ENCODE data around the gene DMC1. TPM values are rescaled to one million over a fixed set of nuclear protein-coding genes. Genes with fewer than 3 reads are reported as not detected.

The DMC1 gene
- total RNA-seq, 1 experiment from 2014 or later: 3.2 TPM

- H3K27ac ChIP-seq (ENCODE audit: low read length): no peak overlapping the region
- DNase-seq (ENCODE audit: low read depth, low spot score) (no peak), ATAC-seq (no peak)
- no peaks in the 10 kb centered on the region; the same call in 1 of the 2 replicates for H3K4me1 ChIP-seq (ENCODE audit: control insufficient read depth, insufficient read depth, low read length)
- intact Hi-C loops (cut with micrococcal nuclease; ENCODE audit: unreplicated experiment): no loop called here
- ChIA-PET CTCF (no interaction called here), POLR2A (interaction anchor here (0.6 to 0.7 kb wide), 2 partner anchors 103 to 423 kb away, joined by 3 to 4 read pairs; no protein-coding TSS in a partner anchor)
- no peaks in the 10 kb centered on the region for H3K9me3 ChIP-seq (ENCODE audit: control insufficient read depth, insufficient read depth, low read depth, low read length)
- no TSS peak for BruUV-seq (replicated peaks)
- no peak overlapping the region for H3K4me3 ChIP-seq (ENCODE audit: low read depth in 2 of 2, low read length in 2 of 2)
- in situ Hi-C loops (cut with HindIII; ENCODE audit: low pct_unique_long_range_greater_than_20kb, low sequenced_read_pairs): no loop called here
- H3K27me3 ChIP-seq (ENCODE audit: control insufficient read depth, insufficient read depth, low read length): no peaks in the 10 kb centered on the region
- peaks cover 72% of the 10 kb centered on the region for H3K36me3 ChIP-seq (ENCODE audit: control insufficient read depth, insufficient read depth, low read length)
- TF ChIP-seq POLR2AphosphoS5 (IDR thresholded peaks at IDR 0.05; ENCODE audit: low read depth, low read length) (no peak), CTCF (IDR thresholded peaks at IDR 0.05) (no peak), REST (IDR thresholded peaks at IDR 0.05; ENCODE audit: insufficient read depth in 1 of 2, low read depth in 2 of 2, low read length in 1 of 2) (no peak), TCF7L2 (IDR thresholded peaks at IDR 0.05; ENCODE audit: low read depth, low read length) (no peak), SIN3A (IDR thresholded peaks at IDR 0.05; ENCODE audit: borderline replicate concordance, insufficient read depth, low read depth, low read length) (no peak)
Measured at GRCh38 chr22:38494939-38495338, 75.0 kb downstream of the DMC1 start.

GRCh38 chr22:38494498-38494897, 75.5 kb downstream of the DMC1 start:
- no peak for DNase-seq (ENCODE audit: low read depth, low spot score)
- ChIA-PET POLR2A (interaction anchor here (0.6 to 0.7 kb wide), 2 partner anchors 104 to 423 kb away, joined by 3 to 4 read pairs; no protein-coding TSS in a partner anchor), CTCF (no interaction called here)
- ATAC-seq: no peak
- Histone ChIP-seq H3K27me3 (ENCODE audit: control insufficient read depth, insufficient read depth, low read length) (no peaks in the 10 kb centered on the region), H3K9me3 (ENCODE audit: control insufficient read depth, insufficient read depth, low read depth, low read length) (no peaks in the 10 kb centered on the region), H3K4me3 (ENCODE audit: low read depth in 2 of 2, low read length in 2 of 2) (no peak overlapping the region), H3K4me1 (ENCODE audit: control insufficient read depth, insufficient read depth, low read length) (no peaks in the 10 kb centered on the region; the same call in 1 of the 2 replicates), H3K36me3 (ENCODE audit: control insufficient read depth, insufficient read depth, low read length) (peaks cover 75% of the 10 kb centered on the region), H3K27ac (ENCODE audit: low read length) (no peak overlapping the region)
- TF ChIP-seq POLR2AphosphoS5 (IDR thresholded peaks at IDR 0.05; ENCODE audit: low read depth, low read length) (no peak), TCF7L2 (IDR thresholded peaks at IDR 0.05; ENCODE audit: low read depth, low read length) (no peak), REST (IDR thresholded peaks at IDR 0.05; ENCODE audit: insufficient read depth in 1 of 2, low read depth in 2 of 2, low read length in 1 of 2) (no peak), SIN3A (IDR thresholded peaks at IDR 0.05; ENCODE audit: borderline replicate concordance, insufficient read depth, low read depth, low read length) (no peak), CTCF (IDR thresholded peaks at IDR 0.05) (no peak)
- in situ Hi-C loops (cut with HindIII; ENCODE audit: low pct_unique_long_range_greater_than_20kb, low sequenced_read_pairs) (no loop called here), intact Hi-C loops (cut with micrococcal nuclease; ENCODE audit: unreplicated experiment) (no loop called here)
- BruUV-seq (replicated peaks): no TSS peak
